Measurements from ENCODE around the gene GLYAT. TPM values are rescaled to one million over a fixed set of nuclear protein-coding genes. Genes with fewer than 3 reads are reported as not detected.
"Not testable (repeated sequence)": the region's sequence is repeated elsewhere in the genome, so short reads cannot be mapped to it uniquely, and the experiment has no call there.

The GLYAT gene
- total RNA-seq, 6 experiments from 2014 or later: 62.2 to 399 (median 159) TPM

DNA sequence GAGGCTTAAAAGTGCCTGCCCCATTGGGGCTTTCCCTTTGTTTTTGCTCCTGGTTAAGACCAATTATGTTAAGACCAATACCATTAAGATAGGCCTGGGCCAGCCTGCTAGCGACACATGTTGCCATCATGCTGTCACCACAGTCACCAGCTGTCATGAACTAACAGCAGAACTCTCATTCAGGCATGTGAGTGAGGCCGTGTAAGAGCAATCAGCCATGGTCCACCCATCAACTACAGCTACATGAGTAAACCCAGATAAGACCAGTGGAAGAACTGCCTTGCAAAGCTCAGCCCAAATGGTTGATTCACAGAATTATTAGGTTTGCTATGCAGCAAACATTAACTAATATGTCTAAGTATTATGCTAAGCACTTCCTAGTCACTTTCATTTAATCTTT is 19.9 kb downstream of the GLYAT start:
- no peak for TF ChIP-seq POLR2A (IDR thresholded peaks at IDR 0.05)
- TF ChIP-seq, protein P1, sequence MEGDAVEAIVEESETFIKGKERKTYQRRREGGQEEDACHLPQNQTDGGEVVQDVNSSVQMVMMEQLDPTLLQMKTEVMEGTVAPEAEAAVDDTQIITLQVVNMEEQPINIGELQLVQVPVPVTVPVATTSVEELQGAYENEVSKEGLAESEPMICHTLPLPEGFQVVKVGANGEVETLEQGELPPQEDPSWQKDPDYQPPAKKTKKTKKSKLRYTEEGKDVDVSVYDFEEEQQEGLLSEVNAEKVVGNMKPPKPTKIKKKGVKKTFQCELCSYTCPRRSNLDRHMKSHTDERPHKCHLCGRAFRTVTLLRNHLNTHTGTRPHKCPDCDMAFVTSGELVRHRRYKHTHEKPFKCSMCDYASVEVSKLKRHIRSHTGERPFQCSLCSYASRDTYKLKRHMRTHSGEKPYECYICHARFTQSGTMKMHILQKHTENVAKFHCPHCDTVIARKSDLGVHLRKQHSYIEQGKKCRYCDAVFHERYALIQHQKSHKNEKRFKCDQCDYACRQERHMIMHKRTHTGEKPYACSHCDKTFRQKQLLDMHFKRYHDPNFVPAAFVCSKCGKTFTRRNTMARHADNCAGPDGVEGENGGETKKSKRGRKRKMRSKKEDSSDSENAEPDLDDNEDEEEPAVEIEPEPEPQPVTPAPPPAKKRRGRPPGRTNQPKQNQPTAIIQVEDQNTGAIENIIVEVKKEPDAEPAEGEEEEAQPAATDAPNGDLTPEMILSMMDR (IDR thresholded peaks at IDR 0.05): no peak

DNA sequence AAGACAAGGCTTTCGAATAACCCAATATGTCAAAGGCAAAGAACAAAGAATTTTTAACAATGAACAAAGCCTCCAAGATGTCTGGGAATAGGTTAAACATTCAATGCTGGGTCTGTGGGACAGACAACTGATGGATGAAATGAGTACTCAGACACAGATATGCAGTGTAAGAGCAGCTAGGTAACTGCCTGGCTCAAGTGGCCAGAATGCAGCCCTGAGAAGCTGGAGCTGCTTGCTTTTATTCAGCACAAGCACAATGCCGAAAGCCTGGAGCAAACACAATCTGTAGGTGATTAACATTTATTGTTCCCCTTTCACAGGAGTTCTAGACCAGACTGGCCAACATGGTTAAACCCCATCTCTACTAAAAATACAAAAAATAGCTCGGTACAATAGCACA is 24.0 kb downstream of the GLYAT start:
- peaks cover 0 to 37% (median 19%) of the 10 kb centered on the region in 4 donors for H3K36me3 ChIP-seq
- no peaks in the 10 kb centered on the region for H3K4me1 ChIP-seq
- no peaks in the 10 kb centered on the region for H3K9me3 ChIP-seq
- no peak overlapping the region for H3K4me3 ChIP-seq
- no peaks in the 10 kb centered on the region for H3K27me3 ChIP-seq
- ATAC-seq (no peak), DNase-seq (no peak)
- TF ChIP-seq, protein P1 (IDR thresholded peaks at IDR 0.05): no peak
- no peak for TF ChIP-seq POLR2A (IDR thresholded peaks at IDR 0.05)
- 61% methylated on average over 2 of the region's 3 CpGs for WGBS (ENCODE audit: insufficient coverage, low coverage, low lambda C conversion rate, missing lambda C conversion rate)
- H3K27ac ChIP-seq: no peak overlapping the region
- intact Hi-C loops (cut with DNase I): no loop called here

More for the DNA sequence above, 19.9 kb downstream of the GLYAT start:
- no peaks in the 10 kb centered on the region for H3K4me1 ChIP-seq
- H3K27me3 ChIP-seq: no peaks in the 10 kb centered on the region
- no peaks in the 10 kb centered on the region for H3K9me3 ChIP-seq
- H3K36me3 ChIP-seq: peaks cover 0 to 67% (median 30%) of the 10 kb centered on the region in 4 donors
- H3K4me3 ChIP-seq: no peak overlapping the region
- no peak overlapping the region for H3K27ac ChIP-seq
- 70% methylated on average over 2 of the region's 2 CpGs for WGBS (ENCODE audit: insufficient coverage, low coverage, low lambda C conversion rate, missing lambda C conversion rate)
- ATAC-seq (no peak), DNase-seq (no peak)
- intact Hi-C loops (cut with DNase I): no loop called here

DNA sequence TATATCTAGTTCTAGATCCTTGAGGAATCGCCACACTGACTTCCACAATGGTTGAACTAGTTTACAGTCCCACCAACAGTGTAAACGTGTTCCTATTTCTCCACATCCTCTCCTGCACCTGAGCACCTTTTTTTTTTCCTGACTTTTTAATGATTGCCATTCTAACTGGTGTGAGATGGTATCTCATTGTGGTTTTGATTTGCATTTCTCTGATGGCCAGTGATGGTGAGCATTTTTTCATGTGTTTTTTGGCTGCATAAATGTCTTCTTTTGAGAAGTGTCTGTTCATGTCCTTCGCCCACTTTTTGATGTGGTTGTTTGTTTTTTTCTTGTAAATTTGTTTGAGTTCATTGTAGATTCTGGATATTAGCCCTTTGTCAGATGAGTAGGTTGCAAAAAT is 34.9 kb downstream of the GLYAT start:
- no CpG with 5 or more reads among the region's 3 CpGs for WGBS (ENCODE audit: insufficient coverage, low coverage, low lambda C conversion rate, missing lambda C conversion rate)
- H3K4me3 ChIP-seq; H3K4me1 ChIP-seq; H3K36me3 ChIP-seq; intact Hi-C loops (cut with DNase I); H3K27ac ChIP-seq; H3K27me3 ChIP-seq; H3K9me3 ChIP-seq; DNase-seq; ATAC-seq: not testable (repeated sequence)

DNA sequence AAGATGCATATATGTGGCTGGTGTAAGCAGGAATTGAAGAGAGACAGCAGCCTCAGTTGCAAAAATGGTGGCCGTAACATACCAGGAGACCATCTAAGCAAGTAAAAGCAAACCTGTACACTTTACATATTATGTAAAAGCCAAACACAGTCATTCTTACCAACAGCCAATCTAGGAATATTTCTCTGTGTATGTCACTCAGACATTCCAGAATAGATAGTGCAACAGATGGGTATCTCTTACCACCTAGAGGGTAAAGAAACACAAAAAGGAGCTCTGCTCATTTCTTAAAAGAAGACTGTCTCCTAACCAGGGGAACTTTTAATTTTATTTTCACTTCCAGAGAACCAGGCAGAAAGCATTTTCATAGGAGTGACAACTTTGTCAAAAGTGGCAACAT is 38.7 kb downstream of the GLYAT start:
- intact Hi-C loops (cut with DNase I): no loop called here
- ATAC-seq (no peak), DNase-seq (no peak)
- no peak overlapping the region for H3K4me3 ChIP-seq
- no peaks in the 10 kb centered on the region for H3K27me3 ChIP-seq
- 100% methylated on average over 1 of the region's 1 CpG for WGBS (ENCODE audit: insufficient coverage, low coverage, low lambda C conversion rate, missing lambda C conversion rate)
- no peak for TF ChIP-seq POLR2A (IDR thresholded peaks at IDR 0.05)
- TF ChIP-seq, protein P1 (IDR thresholded peaks at IDR 0.05): no peak
- no peaks in the 10 kb centered on the region for H3K36me3 ChIP-seq
- H3K4me1 ChIP-seq: no peaks in the 10 kb centered on the region
- no peaks in the 10 kb centered on the region for H3K9me3 ChIP-seq
- no peak overlapping the region for H3K27ac ChIP-seq

DNA sequence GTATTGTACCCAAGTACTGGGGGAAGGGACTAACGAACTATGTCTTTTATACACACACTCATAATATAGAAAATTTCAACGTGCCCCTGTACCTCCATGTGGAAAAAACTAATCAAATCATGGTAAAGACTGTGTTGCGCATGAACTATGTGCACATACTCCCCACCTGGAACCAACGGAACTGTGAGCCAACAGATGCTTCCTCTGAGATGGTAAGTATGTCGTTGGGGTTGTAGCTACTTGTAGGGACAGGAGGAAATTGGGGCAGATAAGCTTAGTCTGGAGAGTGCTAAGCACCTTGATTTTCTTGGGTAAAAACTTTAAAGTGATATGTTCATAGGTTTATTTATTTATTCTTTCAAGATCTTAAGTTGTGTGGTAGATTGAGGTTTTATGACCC is 40.1 kb downstream of the GLYAT start:
- DNase-seq (no peak), ATAC-seq (no peak)
- WGBS (ENCODE audit: insufficient coverage, low coverage, low lambda C conversion rate, missing lambda C conversion rate): 52% methylated on average over 5 of the region's 5 CpGs
- Histone ChIP-seq H3K4me1 (no peaks in the 10 kb centered on the region), H3K27me3 (no peaks in the 10 kb centered on the region), H3K27ac (no peak overlapping the region), H3K9me3 (no peaks in the 10 kb centered on the region), H3K36me3 (no peaks in the 10 kb centered on the region), H3K4me3 (no peak overlapping the region)
- intact Hi-C loops (cut with DNase I): no loop called here
- TF ChIP-seq POLR2A (IDR thresholded peaks at IDR 0.05): no peak
- TF ChIP-seq, protein P1 (IDR thresholded peaks at IDR 0.05): no peak

Data from right lobe of liver (tissue), 6 donors.